Activated CD4-positive, alpha-beta T cell treated with anti-CD3 and anti-CD28 coated beads, Interleukin-2, amount 50 U/mL, for 24 hours (primary cell): ENCODE results near the gene GRIP2.

Experiments used
- DNase-seq, 2 donors: peaks; one replicate each; pipeline ENCODE4 v3.0.0-alpha.2; 2020; ENCODE audit warnings: low read depth in 1 of 2, low spot score in 1 of 2

The GRIP2 gene

GRCh38 chr3:14454639-14455310, 85.4 kb downstream of the GRIP2 start:
- DNase-seq, result no peak

DNA sequence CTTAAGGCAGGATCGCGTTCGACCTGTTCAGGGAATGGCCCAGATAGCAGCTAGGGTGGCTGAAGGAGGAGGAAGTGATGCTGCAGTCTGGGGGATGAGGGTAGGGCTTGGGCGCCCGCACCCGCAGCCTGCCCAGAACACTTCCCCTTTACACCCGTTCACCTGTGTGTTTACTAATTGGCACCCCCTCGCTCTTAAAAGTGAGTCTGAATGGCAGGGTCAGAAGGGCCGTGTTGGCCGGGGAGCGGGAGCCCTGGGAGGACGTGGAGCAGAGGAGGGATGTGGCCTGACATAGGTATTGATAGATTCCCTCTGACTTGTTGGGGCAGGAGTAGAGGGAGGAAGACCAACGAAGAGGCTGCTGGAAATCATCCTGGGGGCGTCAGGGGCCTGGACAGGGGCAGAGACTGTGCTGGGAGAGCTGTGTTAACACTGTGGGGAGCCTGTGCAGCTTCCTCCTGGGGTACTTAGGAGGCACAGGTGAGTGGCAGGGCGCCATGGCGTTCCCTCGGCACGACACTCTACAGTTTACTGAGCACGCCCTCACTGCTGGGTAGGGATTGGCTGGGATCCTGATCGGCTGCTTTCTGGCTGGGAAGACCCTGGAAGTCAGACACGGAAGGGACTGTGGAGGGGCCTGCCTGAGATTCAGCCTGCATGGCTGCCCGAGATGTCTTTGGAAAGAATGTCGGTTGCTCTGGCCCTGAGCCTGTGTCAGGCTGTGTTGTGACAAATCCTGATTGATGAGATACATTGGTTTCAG, 86.1 kb downstream of the GRIP2 start:
- DNase-seq, result no peak

- no peak for DNase-seq
Measured at GRCh38 chr3:14452740-14453710, 87.1 kb downstream of the GRIP2 start.

DNA sequence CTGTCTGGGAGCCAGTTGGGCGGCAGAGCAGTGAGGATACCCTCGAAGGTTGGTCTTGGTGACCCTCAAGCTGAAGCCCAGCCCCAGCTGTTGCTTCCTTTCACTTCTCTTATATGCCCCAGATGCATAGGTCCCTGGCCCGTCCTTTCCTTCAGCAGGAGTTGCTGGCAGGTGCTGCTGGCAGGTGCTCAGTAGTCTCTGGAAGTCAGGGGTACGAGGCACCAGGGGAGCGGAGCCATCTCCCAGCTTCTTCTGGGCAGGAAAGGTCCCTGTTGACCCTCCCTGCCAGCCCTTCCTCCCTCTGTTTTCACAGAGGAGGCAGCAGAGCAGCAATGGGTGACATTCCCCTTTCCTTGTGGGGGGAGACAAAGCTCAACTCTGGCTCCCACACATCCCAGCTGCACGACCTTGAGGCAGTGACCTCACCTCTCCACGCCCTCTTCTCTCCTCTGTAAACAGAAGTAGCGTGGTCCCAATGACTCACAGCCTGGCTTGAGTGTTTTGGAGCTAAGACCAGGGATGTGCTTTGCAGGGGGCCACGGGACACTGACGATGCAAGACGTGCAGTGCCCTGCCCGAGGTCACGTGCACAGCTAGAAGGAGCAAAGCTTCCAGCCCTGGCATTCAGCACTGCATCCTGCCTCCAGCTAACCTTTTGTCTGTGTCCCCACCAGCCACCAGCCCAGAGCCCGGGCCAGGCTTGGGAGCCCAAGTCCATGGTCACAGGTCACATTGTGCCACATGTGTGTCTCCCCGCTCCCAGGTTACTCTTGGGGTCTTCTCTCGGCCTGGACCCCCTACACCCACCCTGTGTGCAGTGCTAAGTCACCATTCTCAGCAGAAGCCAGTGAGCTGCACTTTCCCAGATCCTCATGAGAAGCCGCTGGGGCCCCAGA, 88.0 kb downstream of the GRIP2 start:
- no peak for DNase-seq

- DNase-seq, result no peak
Measured at GRCh38 chr3:14450922-14451606, 89.1 kb downstream of the GRIP2 start.

DNA sequence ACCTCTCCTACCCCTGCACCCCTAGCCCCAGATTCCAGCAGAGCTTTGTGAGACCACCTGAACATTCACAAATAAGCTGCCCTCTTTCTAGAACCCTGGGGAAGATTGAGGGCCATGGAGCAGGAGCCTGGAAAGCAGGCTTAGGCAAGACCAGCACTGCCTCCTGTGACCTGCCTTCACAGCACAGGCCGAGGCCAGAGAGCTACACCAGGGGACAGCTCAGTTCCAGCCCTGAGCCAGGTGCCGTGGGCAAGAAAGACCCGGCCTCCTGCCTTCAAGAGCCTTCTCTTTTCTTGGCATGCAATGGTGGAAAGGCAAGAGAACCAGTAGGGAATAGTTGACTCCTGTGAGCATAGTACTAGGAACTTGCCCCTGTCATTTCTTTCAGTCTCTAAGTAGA, 89.6 kb downstream of the GRIP2 start:
- no peak for DNase-seq

- DNase-seq, result no peak
Measured at GRCh38 chr3:14448756-14449727, 91.1 kb downstream of the GRIP2 start.

GRCh38 chr3:14448063-14448462, 92.1 kb downstream of the GRIP2 start:
- DNase-seq, result no peak

DNA sequence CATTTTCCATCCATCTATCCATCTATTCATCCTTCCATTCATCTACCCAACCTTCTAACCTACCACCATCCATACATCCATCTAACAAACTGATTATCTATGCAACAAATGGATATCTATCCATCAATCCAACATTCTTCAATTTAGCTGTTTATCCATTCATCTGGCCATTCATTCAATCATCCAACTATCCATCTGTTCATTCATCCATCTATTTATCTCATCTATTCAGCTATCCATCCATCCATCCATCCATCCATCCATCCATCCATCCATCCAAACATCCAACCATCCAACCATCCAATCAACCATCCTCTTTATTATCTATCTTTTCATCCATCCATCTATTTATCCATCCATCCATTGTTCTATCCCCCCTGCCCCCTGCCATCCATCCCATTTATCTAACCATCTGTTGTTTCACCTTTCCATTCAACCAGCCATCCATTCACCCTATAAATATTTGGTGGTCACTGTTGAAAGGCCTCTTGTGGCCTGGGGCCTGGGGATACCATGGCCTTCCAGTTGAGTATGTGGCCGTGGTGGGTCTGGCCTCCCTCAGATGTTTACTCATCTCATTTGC, 93.1 kb downstream of the GRIP2 start:
- DNase-seq, result no peak

DNA sequence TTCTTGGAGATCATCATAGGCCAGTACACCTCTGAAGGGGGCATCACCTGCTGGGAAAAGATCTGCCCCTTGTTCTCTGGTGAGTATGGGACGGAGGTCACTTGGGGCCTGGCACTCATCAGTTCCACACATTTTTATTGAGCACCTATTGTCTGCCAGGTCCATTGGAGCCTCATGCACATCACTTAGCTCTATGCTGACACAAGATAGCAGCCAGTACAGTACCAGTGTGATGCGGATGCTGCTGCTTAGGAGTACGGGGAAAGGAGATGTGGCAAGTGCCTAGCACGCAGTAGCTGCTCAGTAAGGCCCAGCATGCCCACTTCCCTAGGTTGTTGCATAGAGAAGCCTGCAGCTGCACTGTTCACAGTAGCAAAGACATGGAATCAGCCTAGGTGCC, 94.4 kb downstream of the GRIP2 start:
- DNase-seq, result no peak

DNA sequence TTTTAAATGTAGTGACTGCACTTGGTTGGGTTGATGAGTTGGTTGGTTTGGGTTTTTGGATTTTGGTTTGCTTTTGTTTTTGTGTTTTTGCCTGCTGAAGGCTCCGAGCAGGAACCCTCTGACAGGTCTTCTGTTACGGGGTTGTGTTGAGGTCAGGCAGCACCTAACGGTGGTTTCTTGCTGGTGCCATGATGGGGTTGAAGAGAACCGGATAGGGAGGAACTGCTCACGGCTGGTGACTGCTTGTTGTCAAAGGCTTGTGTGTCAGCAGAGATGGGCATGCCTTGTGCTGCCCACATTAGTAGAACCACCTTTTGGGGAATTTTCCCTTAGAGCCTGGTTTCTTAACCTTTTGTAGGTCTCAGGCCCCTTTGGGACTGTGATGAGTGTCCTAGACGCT, 95.8 kb downstream of the GRIP2 start:
- no peak for DNase-seq

DNA sequence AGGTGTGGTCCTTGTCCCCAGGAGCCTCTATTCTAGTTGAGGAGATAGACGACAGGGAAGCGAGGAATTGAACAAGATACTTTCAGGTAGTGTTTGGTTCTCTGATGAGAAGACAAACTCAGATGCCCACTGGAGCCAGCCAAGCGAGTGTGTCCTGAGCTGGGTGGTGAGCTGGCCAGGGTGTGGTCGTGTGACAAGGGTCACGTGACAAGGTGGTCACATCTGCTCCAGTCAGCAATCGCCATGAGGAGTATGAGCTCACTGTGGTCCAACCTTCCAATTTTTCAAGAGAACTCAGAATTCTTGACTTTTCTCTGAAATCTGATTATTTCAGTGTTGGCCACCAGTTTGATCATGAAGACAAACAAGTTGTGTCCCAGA, 98.2 kb downstream of the GRIP2 start:
- no peak for DNase-seq

DNA sequence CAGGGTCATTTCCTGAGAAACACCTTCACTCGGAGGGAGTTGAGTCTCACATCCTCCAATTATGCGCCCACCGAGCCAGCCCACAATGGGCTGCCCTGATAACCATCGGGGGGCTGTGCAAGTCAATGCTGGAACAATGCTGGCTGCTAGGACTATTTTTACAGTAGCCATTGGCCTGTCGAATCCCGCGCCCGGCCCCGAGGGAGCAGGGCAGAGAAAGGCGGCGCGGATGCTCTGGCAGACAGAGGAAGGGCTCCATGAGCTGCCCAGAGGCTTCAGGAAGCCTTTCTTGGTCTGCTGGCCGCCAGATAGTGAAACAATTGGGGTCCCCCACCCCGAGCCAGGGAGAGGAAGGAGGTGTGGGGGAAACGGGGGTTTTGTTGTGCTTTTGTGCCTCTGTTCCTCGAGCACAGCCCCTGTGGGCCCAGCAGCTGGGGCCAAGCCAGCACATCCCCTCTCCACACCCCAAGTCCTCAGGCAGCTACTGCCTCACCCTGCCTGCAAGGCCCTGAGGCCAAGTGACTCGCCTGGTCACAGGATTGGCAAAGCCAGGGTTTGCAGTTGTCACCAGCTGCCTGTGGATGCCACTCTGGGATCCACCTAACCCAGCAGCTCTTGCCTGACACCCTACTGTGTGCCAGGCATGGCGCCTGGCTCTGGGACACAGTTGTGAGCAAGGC, 98.8 kb downstream of the GRIP2 start:
- no peak for DNase-seq

DNA sequence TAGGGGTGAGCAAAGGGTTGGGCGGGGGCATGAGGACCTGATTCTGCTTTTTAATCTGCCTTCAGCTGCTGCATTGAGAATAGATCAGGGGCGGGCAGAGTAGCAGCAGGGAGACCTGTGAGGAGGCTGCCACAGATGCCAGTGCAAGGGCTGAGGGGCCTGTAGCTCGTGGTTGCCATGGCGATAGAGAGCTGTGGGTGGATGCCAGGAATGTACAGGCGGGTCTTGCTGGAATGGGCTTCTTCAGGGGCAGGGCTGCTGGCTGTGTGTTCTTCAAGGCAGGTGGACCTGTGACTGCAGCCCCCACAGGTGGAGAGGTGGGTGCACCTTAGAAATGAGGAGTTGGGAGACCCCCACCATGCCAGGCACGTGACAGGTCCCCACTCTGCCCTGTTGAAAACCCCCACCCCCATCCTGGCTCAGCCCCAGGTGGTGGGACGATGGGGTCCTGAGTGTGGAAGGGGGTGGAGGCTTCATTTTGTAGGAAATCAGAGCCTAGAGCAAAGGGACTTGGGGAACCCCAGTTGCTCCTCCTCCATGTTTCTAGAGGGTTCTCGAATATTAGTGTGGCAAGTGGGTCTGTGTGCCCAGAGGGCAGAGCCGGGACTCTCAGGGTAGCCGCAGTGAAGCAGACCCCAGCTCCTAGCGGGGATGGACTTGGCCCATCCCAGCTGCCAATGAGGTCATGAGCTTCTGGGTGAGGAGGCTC, 99.5 kb downstream of the GRIP2 start:
- DNase-seq, result no peak

GRCh38 chr3:14440168-14440518, 100.0 kb downstream of the GRIP2 start:
- DNase-seq, result no peak

- no peak for DNase-seq
Measured at GRCh38 chr3:14439501-14440167, 100.5 kb downstream of the GRIP2 start.
